Upper lobe of left lung (tissue), 4 donors: ENCODE results near the gene EHMT1.

Experiments used
- POLR2A ChIP-seq, 4 donors: fragments of 450-650 bp; IDR thresholded peaks; one replicate each; pipeline ENCODE4 v1.5.1; 2016 to 2017; ENCODE audit warnings: antibody characterized with exemption in 4 of 4, mild to moderate bottlenecking in 2 of 4
- TF ChIP-seq, protein P1 (sequence below), 6 experiments: fragments of 450-650 bp in 4 of 6; fragments of 200-600 bp in 2 of 6; sonication (generic) in 2 of 6; IDR thresholded peaks; one replicate each; pipeline ENCODE4 v1.5.1; 2016 to 2019; ENCODE audit warnings: antibody characterized with exemption in 6 of 6

DNA sequence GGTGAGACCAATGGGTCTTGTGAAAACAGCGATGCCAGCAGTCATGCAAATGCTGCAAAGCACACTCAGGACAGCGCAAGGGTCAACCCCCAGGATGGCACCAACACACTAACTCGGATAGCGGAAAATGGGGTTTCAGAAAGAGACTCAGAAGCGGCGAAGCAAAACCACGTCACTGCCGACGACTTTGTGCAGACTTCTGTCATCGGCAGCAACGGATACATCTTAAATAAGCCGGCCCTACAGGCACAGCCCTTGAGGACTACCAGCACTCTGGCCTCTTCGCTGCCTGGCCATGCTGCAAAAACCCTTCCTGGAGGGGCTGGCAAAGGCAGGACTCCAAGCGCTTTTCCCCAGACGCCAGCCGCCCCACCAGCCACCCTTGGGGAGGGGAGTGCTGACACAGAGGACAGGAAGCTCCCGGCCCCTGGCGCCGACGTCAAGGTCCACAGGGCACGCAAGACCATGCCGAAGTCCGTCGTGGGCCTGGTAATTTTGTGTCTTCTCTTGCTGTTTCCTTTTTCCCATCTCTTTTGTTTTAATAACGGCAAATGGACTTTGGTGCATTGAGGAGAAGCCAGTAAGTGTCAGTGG is 98.0 kb downstream of the EHMT1 start:
- TF ChIP-seq POLR2A (IDR thresholded peaks at IDR 0.05) = no peak
- TF ChIP-seq, protein P1, sequence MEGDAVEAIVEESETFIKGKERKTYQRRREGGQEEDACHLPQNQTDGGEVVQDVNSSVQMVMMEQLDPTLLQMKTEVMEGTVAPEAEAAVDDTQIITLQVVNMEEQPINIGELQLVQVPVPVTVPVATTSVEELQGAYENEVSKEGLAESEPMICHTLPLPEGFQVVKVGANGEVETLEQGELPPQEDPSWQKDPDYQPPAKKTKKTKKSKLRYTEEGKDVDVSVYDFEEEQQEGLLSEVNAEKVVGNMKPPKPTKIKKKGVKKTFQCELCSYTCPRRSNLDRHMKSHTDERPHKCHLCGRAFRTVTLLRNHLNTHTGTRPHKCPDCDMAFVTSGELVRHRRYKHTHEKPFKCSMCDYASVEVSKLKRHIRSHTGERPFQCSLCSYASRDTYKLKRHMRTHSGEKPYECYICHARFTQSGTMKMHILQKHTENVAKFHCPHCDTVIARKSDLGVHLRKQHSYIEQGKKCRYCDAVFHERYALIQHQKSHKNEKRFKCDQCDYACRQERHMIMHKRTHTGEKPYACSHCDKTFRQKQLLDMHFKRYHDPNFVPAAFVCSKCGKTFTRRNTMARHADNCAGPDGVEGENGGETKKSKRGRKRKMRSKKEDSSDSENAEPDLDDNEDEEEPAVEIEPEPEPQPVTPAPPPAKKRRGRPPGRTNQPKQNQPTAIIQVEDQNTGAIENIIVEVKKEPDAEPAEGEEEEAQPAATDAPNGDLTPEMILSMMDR (IDR thresholded peaks at IDR 0.05) = no peak
